ENCODE results near the gene VGLL4.

VGLL4 gene

DNA sequence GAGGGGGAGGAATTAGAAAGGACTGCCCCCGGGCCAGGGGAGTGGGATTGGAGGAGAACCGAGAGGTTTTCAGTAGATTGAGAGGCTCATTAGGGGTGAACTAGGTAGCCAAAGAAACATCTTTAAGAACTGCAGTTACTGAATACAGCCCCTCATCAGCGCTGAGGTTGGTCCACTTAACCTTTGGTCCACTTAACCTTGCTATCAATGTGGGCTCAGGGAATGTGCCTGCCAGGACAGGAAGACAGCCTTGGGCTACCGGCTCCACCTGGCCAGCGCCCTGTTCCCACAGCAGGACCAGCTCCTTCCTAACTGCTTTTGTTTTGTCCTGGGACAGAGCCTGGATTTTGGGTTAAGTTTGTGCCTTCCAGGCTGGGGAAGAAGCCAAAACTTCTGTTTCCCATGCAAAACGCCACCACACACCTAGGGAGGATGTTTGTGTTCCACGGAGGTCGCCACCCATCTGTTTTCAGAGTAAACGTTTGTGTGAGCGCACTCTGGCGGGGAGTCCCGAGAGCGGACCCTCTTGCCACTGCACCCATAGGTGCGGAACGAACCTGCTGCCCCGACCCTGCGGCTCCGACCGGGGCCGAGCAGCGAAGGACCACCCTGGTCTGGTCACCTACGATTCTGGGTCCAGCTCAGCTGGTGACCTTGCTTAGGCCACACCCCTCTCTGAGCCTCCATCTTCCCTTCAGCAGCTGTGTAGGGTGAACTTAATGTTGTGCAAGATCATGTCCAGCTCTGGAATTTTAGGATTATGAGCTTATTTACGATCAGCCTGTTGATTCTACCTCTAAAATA is 107.4 kb downstream of the VGLL4 start:
- Histone ChIP-seq H3K36me3 (ENCODE audit: insufficient read depth) (no peaks in the 10 kb centered on the region), H3K27me3 (ENCODE audit: insufficient read depth, low read depth) (no peaks in the 10 kb centered on the region), H4K20me1 (ENCODE audit: insufficient read depth) (no peaks in the 10 kb centered on the region), H3K9ac (no peak overlapping the region), H3K79me2 (ENCODE audit: insufficient read depth, low read depth) (no peaks in the 10 kb centered on the region), H2AFZ (ENCODE audit: low read depth) (no peak overlapping the region), H3K27ac (no peak overlapping the region), H3K4me2 (no peak overlapping the region), H3K4me3 (IDR thresholded peaks at IDR 0.05; ENCODE audit: insufficient read depth, low read depth, low read length) (no peak overlapping the region), H3K4me1 (ENCODE audit: low read depth, poor library complexity, severe bottlenecking) (no peaks in the 10 kb centered on the region)
- TF ChIP-seq, protein P1, sequence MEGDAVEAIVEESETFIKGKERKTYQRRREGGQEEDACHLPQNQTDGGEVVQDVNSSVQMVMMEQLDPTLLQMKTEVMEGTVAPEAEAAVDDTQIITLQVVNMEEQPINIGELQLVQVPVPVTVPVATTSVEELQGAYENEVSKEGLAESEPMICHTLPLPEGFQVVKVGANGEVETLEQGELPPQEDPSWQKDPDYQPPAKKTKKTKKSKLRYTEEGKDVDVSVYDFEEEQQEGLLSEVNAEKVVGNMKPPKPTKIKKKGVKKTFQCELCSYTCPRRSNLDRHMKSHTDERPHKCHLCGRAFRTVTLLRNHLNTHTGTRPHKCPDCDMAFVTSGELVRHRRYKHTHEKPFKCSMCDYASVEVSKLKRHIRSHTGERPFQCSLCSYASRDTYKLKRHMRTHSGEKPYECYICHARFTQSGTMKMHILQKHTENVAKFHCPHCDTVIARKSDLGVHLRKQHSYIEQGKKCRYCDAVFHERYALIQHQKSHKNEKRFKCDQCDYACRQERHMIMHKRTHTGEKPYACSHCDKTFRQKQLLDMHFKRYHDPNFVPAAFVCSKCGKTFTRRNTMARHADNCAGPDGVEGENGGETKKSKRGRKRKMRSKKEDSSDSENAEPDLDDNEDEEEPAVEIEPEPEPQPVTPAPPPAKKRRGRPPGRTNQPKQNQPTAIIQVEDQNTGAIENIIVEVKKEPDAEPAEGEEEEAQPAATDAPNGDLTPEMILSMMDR (conservative IDR thresholded peaks at IDR 0.05; ENCODE audit: low read depth, low read length) = no peak

DNA sequence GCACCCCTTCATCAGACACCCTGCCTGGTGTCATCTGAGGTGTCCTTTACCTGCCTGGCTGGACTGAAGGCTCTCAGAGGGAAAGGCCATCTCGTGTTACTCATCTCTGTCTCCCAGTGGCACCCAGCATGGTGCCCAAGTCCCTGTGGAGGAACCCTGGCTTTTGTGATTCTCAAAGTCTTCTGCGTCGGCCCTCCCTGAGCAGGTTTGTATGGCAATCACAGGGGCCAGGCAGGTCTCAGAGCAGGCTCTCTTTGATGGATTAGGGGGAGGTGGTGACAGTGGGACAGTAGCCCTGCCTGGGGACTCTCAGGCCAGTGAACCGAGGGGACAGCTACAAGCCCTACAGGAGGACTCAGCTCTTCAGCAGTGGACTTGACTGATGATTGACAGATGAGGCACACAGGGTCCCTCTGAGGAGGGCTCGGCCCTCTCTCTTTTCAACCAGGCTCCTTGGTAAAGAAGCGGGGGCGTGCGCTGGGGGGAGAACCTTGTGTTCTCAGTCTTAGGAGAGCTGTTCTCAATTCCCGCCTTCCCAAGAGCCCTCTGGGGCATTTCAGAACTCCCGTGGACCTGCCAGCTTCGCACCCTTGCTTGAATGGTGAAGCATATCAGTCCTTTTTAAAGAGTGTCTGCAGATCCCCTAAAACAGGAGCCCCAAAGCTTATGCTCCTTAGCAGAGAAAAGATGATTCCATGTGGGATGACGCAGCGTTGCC is 108.3 kb downstream of the VGLL4 start:
- H3K36me3 ChIP-seq (ENCODE audit: insufficient read depth) = no peaks in the 10 kb centered on the region
- H3K9ac ChIP-seq = no peak overlapping the region
- no peak overlapping the region for H3K27ac ChIP-seq
- H3K79me2 ChIP-seq (ENCODE audit: insufficient read depth, low read depth) = no peaks in the 10 kb centered on the region
- no peak overlapping the region for H3K4me3 ChIP-seq (IDR thresholded peaks at IDR 0.05; ENCODE audit: insufficient read depth, low read depth, low read length)
- H3K4me2 ChIP-seq = no peak overlapping the region
- H3K4me1 ChIP-seq (ENCODE audit: low read depth, poor library complexity, severe bottlenecking) = no peaks in the 10 kb centered on the region
- no peaks in the 10 kb centered on the region for H3K27me3 ChIP-seq (ENCODE audit: insufficient read depth, low read depth)
- TF ChIP-seq, protein P1 (conservative IDR thresholded peaks at IDR 0.05; ENCODE audit: low read depth, low read length) = no peak
- no peaks in the 10 kb centered on the region for H4K20me1 ChIP-seq (ENCODE audit: insufficient read depth)
- H2AFZ ChIP-seq (ENCODE audit: low read depth) = no peak overlapping the region

DNA sequence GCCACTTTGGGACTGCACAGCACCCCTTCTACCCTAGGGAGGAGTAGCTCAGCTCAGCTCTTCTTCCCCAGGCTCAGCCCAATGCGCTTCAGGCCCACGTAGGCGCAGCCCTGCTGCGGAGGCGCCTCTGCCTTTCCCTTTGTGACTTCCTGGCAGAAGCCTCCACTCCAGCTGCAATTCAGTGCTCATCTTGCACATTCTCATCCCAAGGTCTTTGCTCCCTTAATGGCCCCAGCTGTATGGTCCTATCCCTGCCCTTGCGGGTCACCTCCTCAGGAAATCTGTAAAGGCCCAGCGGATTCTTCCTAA is 109.0 kb downstream of the VGLL4 start:
- H3K4me2 ChIP-seq = no peak overlapping the region
- no peaks in the 10 kb centered on the region for H4K20me1 ChIP-seq (ENCODE audit: insufficient read depth)
- H2AFZ ChIP-seq (ENCODE audit: low read depth) = no peak overlapping the region
- H3K27ac ChIP-seq = no peak overlapping the region
- no peaks in the 10 kb centered on the region for H3K79me2 ChIP-seq (ENCODE audit: insufficient read depth, low read depth)
- H3K4me1 ChIP-seq (ENCODE audit: low read depth, poor library complexity, severe bottlenecking) = no peaks in the 10 kb centered on the region
- H3K27me3 ChIP-seq (ENCODE audit: insufficient read depth, low read depth) = no peaks in the 10 kb centered on the region
- H3K4me3 ChIP-seq (IDR thresholded peaks at IDR 0.05; ENCODE audit: insufficient read depth, low read depth, low read length) = no peak overlapping the region
- H3K36me3 ChIP-seq (ENCODE audit: insufficient read depth) = no peaks in the 10 kb centered on the region
- no peak overlapping the region for H3K9ac ChIP-seq
- TF ChIP-seq, protein P1 (conservative IDR thresholded peaks at IDR 0.05; ENCODE audit: low read depth, low read length) = no peak

DNA sequence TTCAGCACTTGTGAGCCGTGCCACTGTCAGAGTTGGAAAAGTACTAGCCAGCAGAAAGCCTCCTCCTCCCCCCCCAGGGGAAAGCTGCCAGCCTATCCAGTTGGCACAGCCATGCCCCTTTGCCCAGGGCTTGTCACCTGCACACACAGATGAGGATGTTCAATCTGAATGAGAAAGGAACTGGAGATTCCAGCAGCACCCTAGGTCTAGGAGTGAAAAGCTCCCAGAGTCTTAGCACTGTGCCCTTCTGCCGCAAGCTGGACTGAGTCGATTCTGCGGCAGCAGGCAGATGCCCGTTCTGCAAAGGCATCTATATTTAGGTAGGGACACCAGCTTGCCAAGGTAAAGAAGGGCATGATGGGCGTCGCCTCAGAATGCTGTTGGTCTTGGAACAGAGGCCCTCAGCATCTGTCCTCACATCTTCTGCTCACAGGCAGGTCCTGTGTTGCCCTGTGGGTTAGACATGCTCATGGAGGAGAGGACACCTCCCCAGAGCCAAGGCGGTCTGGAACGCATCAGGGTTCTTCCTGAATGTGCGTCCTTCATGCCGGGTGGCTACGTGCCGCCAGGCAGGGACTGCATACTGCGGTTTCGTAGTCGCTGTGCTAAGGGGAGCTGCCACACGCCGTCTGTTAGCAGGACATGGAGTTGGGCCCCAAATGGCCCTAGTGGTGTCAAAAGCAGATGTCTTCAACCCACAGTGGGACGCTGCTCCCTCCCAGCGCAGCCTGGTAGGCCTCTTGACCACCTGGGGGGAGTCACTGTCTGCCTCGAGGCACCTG is 109.5 kb downstream of the VGLL4 start:
- no peaks in the 10 kb centered on the region for H3K36me3 ChIP-seq (ENCODE audit: insufficient read depth)
- H3K79me2 ChIP-seq (ENCODE audit: insufficient read depth, low read depth) = no peaks in the 10 kb centered on the region
- H3K27ac ChIP-seq = no peak overlapping the region
- no peak overlapping the region for H3K9ac ChIP-seq
- no peak overlapping the region for H3K4me2 ChIP-seq
- no peak overlapping the region for H3K4me3 ChIP-seq (IDR thresholded peaks at IDR 0.05; ENCODE audit: insufficient read depth, low read depth, low read length)
- no peaks in the 10 kb centered on the region for H3K27me3 ChIP-seq (ENCODE audit: insufficient read depth, low read depth)
- H3K4me1 ChIP-seq (ENCODE audit: low read depth, poor library complexity, severe bottlenecking) = no peaks in the 10 kb centered on the region
- no peaks in the 10 kb centered on the region for H4K20me1 ChIP-seq (ENCODE audit: insufficient read depth)
- TF ChIP-seq, protein P1 (conservative IDR thresholded peaks at IDR 0.05; ENCODE audit: low read depth, low read length) = no peak
- H2AFZ ChIP-seq (ENCODE audit: low read depth) = no peak overlapping the region

Measured in KMS-11 (cell line).